ENCODE results near the gene LHCGR. TPM values are rescaled to one million over a fixed set of nuclear protein-coding genes. Genes with fewer than 3 reads are reported as not detected.

Gene LHCGR
- total RNA-seq, 2 experiments from 2014 or later, result not detected

DNA sequence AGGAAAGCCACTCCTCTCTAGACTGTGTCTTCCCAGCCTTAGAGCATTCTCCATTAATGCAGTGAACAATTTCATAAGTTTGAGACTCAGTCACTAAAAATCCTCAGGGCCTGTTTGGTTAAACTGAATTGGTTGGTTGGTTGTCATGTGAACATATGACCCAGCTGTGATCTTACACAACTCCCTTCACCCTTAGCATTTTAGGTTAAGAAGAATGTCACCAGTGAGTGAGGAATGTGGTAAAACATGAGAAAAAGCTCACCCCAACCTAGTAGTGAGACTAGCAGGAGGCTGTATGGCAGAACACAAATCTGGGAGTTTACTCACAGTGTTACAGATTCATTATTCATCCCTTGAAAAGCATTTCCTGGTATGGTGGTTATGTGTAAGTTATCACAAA is 32.4 kb downstream of the LHCGR start:
- H3K79me2 ChIP-seq (ENCODE audit: insufficient read depth, low read depth, low read length), result no peaks in the 10 kb centered on the region
- no peaks in the 10 kb centered on the region for H3K36me3 ChIP-seq (ENCODE audit: insufficient read depth, low read length)
- BruUV-seq (replicated peaks), result no TSS peak
- ChIA-PET POLR2A (no interaction called here), CTCF (ENCODE audit: unreplicated experiment) (no interaction called here)
- H3K27ac ChIP-seq (ENCODE audit: low read depth, low read length, poor library complexity, severe bottlenecking), result no peak overlapping the region
- H3K4me1 ChIP-seq (ENCODE audit: insufficient read depth, low read length, poor library complexity, severe bottlenecking), result no peaks in the 10 kb centered on the region
- H2AFZ ChIP-seq (ENCODE audit: low read length), result no peak overlapping the region
- no peak overlapping the region for H3K4me3 ChIP-seq (ENCODE audit: low read depth, low read length, poor library complexity, severe bottlenecking)
- no peak for DNase-seq (ENCODE audit: low spot score)
- intact Hi-C loops (cut with micrococcal nuclease; ENCODE audit: unreplicated experiment), result no loop called here
- no peaks in the 10 kb centered on the region for H3K9me3 ChIP-seq (ENCODE audit: low read length)
- H3K4me2 ChIP-seq (ENCODE audit: low read length), result no peak overlapping the region
- no peaks in the 10 kb centered on the region for H3K9me2 ChIP-seq (ENCODE audit: insufficient read depth, low read length)
- no peaks in the 10 kb centered on the region for H4K20me1 ChIP-seq (ENCODE audit: insufficient read depth, low read length)
- TF ChIP-seq, protein P1, sequence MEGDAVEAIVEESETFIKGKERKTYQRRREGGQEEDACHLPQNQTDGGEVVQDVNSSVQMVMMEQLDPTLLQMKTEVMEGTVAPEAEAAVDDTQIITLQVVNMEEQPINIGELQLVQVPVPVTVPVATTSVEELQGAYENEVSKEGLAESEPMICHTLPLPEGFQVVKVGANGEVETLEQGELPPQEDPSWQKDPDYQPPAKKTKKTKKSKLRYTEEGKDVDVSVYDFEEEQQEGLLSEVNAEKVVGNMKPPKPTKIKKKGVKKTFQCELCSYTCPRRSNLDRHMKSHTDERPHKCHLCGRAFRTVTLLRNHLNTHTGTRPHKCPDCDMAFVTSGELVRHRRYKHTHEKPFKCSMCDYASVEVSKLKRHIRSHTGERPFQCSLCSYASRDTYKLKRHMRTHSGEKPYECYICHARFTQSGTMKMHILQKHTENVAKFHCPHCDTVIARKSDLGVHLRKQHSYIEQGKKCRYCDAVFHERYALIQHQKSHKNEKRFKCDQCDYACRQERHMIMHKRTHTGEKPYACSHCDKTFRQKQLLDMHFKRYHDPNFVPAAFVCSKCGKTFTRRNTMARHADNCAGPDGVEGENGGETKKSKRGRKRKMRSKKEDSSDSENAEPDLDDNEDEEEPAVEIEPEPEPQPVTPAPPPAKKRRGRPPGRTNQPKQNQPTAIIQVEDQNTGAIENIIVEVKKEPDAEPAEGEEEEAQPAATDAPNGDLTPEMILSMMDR (conservative IDR thresholded peaks at IDR 0.05; ENCODE audit: low read length), result no peak
- TF ChIP-seq EZH2phosphoT487 (IDR thresholded peaks at IDR 0.05; ENCODE audit: borderline replicate concordance, low read depth, low read length), result no peak

DNA sequence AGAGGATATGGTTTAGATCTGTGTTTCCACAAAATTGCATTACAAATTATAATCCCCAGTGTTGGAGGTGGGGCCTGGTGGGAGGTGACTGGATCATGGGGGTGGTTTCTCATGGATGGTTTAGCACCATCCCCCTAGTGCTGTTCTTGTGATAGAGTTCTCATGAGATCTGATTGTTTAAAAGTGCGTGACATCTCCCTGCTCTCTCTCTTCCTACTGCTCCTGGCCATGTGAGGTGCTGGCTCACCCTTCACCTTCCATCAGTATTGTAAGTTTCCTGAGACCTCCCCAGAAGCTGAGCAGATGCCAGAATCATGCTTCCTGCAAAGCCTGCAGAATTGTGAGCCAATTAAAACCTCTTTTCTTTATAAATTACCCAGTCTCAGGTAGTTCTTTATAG is 33.1 kb downstream of the LHCGR start:
- DNase-seq (ENCODE audit: low spot score), result no peak
- H3K9me2 ChIP-seq (ENCODE audit: insufficient read depth, low read length), result no peaks in the 10 kb centered on the region
- H3K4me3 ChIP-seq (ENCODE audit: low read depth, low read length, poor library complexity, severe bottlenecking), result no peak overlapping the region
- H3K79me2 ChIP-seq (ENCODE audit: insufficient read depth, low read depth, low read length), result no peaks in the 10 kb centered on the region
- ChIA-PET POLR2A (no interaction called here), CTCF (ENCODE audit: unreplicated experiment) (no interaction called here)
- intact Hi-C loops (cut with micrococcal nuclease; ENCODE audit: unreplicated experiment), result no loop called here
- no peaks in the 10 kb centered on the region for H3K9me3 ChIP-seq (ENCODE audit: low read length)
- H4K20me1 ChIP-seq (ENCODE audit: insufficient read depth, low read length), result no peaks in the 10 kb centered on the region
- no TSS peak for BruUV-seq (replicated peaks)
- no peak overlapping the region for H3K27ac ChIP-seq (ENCODE audit: low read depth, low read length, poor library complexity, severe bottlenecking)
- TF ChIP-seq, protein P1 (conservative IDR thresholded peaks at IDR 0.05; ENCODE audit: low read length), result no peak
- TF ChIP-seq EZH2phosphoT487 (IDR thresholded peaks at IDR 0.05; ENCODE audit: borderline replicate concordance, low read depth, low read length), result no peak
- H3K36me3 ChIP-seq (ENCODE audit: insufficient read depth, low read length), result no peaks in the 10 kb centered on the region
- H3K4me2 ChIP-seq (ENCODE audit: low read length), result no peak overlapping the region
- H2AFZ ChIP-seq (ENCODE audit: low read length), result no peak overlapping the region
- H3K4me1 ChIP-seq (ENCODE audit: insufficient read depth, low read length, poor library complexity, severe bottlenecking), result no peaks in the 10 kb centered on the region

DNA sequence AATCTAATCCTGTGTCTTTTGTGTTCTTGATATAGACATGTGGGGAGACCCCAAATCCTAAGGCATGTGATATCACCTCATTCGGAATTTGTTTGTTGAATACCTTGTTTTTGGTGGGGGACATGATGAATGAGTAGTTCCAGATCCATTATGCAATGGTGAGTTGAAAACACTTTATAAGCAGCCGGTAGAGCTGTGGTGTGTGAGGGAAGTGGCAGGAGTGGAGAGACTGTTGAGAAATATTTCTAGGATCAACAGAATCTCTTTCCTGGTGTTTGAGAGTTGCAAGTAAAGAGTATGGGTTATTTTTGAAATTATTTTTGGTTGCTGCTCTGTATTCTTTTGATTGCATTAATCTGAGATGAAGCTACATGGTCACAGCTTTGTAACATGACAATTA is 34.4 kb downstream of the LHCGR start:
- Histone ChIP-seq H3K9me3 (ENCODE audit: low read length) (no peaks in the 10 kb centered on the region), H3K79me2 (ENCODE audit: insufficient read depth, low read depth, low read length) (no peaks in the 10 kb centered on the region), H3K27ac (ENCODE audit: low read depth, low read length, poor library complexity, severe bottlenecking) (no peak overlapping the region), H3K36me3 (ENCODE audit: insufficient read depth, low read length) (no peaks in the 10 kb centered on the region), H4K20me1 (ENCODE audit: insufficient read depth, low read length) (no peaks in the 10 kb centered on the region), H3K4me2 (ENCODE audit: low read length) (no peak overlapping the region), H2AFZ (ENCODE audit: low read length) (no peak overlapping the region), H3K4me1 (ENCODE audit: insufficient read depth, low read length, poor library complexity, severe bottlenecking) (no peaks in the 10 kb centered on the region), H3K4me3 (ENCODE audit: low read depth, low read length, poor library complexity, severe bottlenecking) (no peak overlapping the region), H3K9me2 (ENCODE audit: insufficient read depth, low read length) (no peaks in the 10 kb centered on the region)
- DNase-seq (ENCODE audit: low spot score), result no peak
- BruUV-seq (replicated peaks), result no TSS peak
- no peak for TF ChIP-seq EZH2phosphoT487 (IDR thresholded peaks at IDR 0.05; ENCODE audit: borderline replicate concordance, low read depth, low read length)
- TF ChIP-seq, protein P1 (conservative IDR thresholded peaks at IDR 0.05; ENCODE audit: low read length), result no peak
- POLR2A ChIA-PET, result interaction anchor here (0.6 to 0.7 kb wide), 3 partner anchors 14 to 1226 kb away, joined by 3 to 7 read pairs (median 3); no protein-coding TSS in a partner anchor
- CTCF ChIA-PET (ENCODE audit: unreplicated experiment), result no interaction called here
- intact Hi-C loops (cut with micrococcal nuclease; ENCODE audit: unreplicated experiment), result no loop called here
